ENCODE results near the gene AUTS2. TPM values are rescaled to one million over a fixed set of nuclear protein-coding genes. Genes with fewer than 3 reads are reported as not detected.

Gene AUTS2
- total RNA-seq, 1 donor from 2014 or later, result 53.0 TPM

DNA sequence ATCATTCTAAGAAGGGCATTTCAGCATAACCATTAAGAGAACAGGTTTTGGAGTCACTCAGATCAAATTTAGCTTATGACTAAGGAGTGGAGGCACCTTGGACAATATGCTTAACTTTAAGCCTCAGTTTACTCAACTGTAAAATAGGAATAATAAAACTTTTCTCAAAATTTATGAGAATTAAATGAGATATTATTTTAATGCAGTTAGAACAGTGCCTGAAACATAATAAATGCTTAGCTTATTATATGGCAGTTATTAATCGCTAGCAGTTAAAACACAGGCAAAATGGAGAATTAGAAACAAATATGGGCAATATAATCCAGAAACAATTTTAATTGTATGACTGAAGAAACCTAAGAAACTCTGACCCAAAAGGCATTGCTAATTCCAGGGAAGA lies 2.9 kb upstream of the AUTS2 start:
- no peak overlapping the region for H3K27ac ChIP-seq
- TF ChIP-seq POLR2A (IDR thresholded peaks at IDR 0.05), result no peak
- TF ChIP-seq, protein P1, sequence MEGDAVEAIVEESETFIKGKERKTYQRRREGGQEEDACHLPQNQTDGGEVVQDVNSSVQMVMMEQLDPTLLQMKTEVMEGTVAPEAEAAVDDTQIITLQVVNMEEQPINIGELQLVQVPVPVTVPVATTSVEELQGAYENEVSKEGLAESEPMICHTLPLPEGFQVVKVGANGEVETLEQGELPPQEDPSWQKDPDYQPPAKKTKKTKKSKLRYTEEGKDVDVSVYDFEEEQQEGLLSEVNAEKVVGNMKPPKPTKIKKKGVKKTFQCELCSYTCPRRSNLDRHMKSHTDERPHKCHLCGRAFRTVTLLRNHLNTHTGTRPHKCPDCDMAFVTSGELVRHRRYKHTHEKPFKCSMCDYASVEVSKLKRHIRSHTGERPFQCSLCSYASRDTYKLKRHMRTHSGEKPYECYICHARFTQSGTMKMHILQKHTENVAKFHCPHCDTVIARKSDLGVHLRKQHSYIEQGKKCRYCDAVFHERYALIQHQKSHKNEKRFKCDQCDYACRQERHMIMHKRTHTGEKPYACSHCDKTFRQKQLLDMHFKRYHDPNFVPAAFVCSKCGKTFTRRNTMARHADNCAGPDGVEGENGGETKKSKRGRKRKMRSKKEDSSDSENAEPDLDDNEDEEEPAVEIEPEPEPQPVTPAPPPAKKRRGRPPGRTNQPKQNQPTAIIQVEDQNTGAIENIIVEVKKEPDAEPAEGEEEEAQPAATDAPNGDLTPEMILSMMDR (IDR thresholded peaks at IDR 0.05), result no peak
- no peak for TF ChIP-seq POLR2AphosphoS5 (IDR thresholded peaks at IDR 0.05; ENCODE audit: insufficient read depth in 1 of 2, low read depth in 1 of 2)

DNA sequence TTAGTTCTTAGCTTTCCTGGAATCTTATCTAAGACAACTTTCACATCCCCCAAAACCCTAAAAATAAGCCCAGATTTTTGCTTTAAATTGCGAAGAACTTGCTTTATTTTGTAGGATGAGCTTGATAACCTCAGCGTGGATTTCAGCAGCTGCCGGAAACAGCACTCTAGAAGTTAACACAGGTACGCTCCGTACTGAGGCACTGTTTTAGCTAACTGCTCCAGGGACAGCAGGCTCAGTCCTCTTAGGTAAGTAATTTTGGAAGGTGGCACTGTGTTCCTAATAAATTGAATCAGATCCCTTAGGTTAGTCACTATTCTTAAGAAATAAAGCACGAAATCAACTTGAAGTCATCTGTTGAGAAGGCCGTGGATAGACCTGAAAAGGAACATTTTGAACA lies 2.2 kb upstream of the AUTS2 start:
- no peaks in the 10 kb centered on the region for H3K27me3 ChIP-seq
- H3K9me3 ChIP-seq, result no peaks in the 10 kb centered on the region
- no peak overlapping the region for H3K4me3 ChIP-seq
- intact Hi-C loops (cut with DNase I), result no loop called here
- H3K4me1 ChIP-seq, result peaks cover 24% of the 10 kb centered on the region
- no peak overlapping the region for H3K27ac ChIP-seq
- TF ChIP-seq POLR2AphosphoS5 (IDR thresholded peaks at IDR 0.05; ENCODE audit: insufficient read depth in 1 of 2, low read depth in 1 of 2) (no peak), POLR2A (IDR thresholded peaks at IDR 0.05) (no peak)
- TF ChIP-seq, protein P1 (IDR thresholded peaks at IDR 0.05), result no peak
- H3K36me3 ChIP-seq, result no peaks in the 10 kb centered on the region
- DNase-seq (ENCODE audit: extremely low spot score in 2 of 2), result no peak

More for the DNA sequence above, 2.9 kb upstream of the AUTS2 start:
- no peak for DNase-seq (ENCODE audit: extremely low spot score in 2 of 2)
- H3K27me3 ChIP-seq, result no peaks in the 10 kb centered on the region
- H3K36me3 ChIP-seq, result no peaks in the 10 kb centered on the region
- no peaks in the 10 kb centered on the region for H3K9me3 ChIP-seq
- peaks cover 18% of the 10 kb centered on the region for H3K4me1 ChIP-seq
- intact Hi-C loops (cut with DNase I), result no loop called here
- no peak overlapping the region for H3K4me3 ChIP-seq

DNA sequence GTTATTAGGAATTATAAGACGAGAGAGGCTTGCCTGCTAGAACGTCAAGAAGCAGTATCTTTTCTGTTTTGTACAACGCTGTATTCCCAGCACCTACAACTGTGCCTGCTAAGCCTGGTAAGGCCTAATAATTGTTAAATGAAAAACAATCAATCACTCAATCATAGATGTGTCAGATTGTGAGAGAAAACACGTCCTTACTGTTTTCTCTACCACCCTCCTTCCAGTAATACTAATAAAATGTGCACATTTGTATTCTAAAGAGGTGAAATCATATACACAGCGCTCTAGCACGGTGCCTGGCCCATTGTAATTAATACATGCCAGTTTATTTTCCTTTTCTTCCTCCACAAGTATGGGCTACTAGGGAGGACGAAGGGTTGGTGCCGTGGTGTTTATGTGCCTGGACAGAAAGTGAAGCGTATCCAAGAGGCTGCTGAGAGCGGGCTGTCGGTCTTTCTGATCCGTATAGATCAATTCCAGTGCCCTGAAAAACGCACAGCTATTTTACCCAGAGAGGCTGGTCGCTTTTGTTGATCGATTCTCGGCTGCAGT lies 1.5 kb upstream of the AUTS2 start:
- TF ChIP-seq, protein P1 (IDR thresholded peaks at IDR 0.05), result no peak
- TF ChIP-seq POLR2A (IDR thresholded peaks at IDR 0.05), result no peak
- no peak for TF ChIP-seq POLR2AphosphoS5 (IDR thresholded peaks at IDR 0.05; ENCODE audit: insufficient read depth in 1 of 2, low read depth in 1 of 2)
- no peaks in the 10 kb centered on the region for H3K27me3 ChIP-seq
- no peaks in the 10 kb centered on the region for H3K9me3 ChIP-seq
- peak overlapping the region; percentile 84 to 86 for H3K4me3 ChIP-seq
- H3K27ac ChIP-seq, result peak overlapping the region; percentile 87
- intact Hi-C loops (cut with DNase I), result no loop called here
- no peaks in the 10 kb centered on the region for H3K36me3 ChIP-seq
- DNase-seq (ENCODE audit: extremely low spot score in 2 of 2), result no peak
- H3K4me1 ChIP-seq, result peaks cover 30% of the 10 kb centered on the region

DNA sequence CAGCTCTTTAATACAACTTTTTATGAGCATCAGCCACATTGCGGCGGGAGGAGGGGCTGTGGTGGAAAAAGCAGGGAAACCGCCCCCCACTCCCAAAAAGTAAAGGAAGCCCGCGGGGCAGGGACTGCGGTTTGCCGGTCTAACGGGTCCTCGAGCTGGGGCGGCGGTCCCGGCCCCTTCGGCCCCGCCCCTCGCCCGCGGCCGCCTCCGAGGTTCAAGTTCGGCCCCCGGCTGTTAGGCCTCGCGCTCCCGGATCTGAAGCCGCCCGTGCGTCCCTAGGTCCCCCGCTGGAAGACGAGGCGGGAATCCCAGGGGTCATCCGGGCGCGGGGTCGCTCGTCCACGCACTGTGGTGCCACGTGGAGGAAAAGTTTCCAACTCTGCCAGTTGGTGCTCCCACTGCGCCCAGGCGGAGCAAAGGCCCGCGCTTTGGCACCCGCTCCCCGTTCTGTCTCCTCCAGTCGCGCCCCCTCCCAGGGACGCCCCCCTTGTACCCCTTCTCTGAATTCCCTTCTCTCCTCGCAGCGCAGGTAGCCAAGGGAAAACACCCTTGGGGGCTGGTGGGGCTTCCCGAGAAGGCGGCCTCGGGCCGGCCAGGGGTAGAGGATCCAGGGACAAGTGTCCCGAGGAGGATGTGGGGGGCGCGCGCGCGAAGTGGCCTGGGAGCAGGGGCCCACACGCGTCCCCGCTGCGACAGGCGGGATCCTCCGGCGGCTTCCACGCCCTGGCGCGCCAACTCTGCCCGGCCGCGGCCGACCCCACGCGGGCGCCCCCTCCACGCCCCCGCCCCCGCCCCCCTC lies 798 bp upstream of the AUTS2 start:
- intact Hi-C loops (cut with DNase I), result no loop called here
- TF ChIP-seq, protein P1 (IDR thresholded peaks at IDR 0.05), result no peak
- TF ChIP-seq POLR2AphosphoS5 (IDR thresholded peaks at IDR 0.05; ENCODE audit: insufficient read depth in 1 of 2, low read depth in 1 of 2) (peak in 1 of 2 donors; percentile 57), POLR2A (IDR thresholded peaks at IDR 0.05) (no peak)
- Histone ChIP-seq H3K27me3 (no peaks in the 10 kb centered on the region), H3K36me3 (no peaks in the 10 kb centered on the region), H3K9me3 (no peaks in the 10 kb centered on the region), H3K27ac (peak overlapping the region; percentile 87), H3K4me1 (peaks cover 30% of the 10 kb centered on the region), H3K4me3 (peak overlapping the region; percentile 84 to 86)
- no peak for DNase-seq (ENCODE audit: extremely low spot score in 2 of 2)

All from vagina (tissue), 2 donors.